Measurements from ENCODE around the gene GUCY1A2.

DNA sequence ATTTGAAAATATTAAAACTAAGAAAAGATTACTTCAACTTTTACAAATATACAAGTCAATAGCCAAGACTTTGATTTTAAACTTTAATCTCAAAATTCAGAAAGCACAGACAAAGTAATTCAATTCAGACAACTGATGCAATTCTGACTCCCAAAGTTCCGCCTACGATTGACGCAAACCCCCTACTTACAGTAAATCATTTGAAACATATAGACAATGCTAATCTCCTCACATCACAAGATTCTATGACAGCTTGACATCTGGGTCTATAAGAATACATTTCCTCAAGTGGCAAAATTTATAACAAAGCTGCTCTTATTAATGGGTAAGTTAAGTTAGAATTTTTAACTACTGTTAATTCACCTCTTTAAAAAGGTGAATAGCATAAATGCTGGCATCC, 75.2 kb downstream of the GUCY1A2 start:
- TF ChIP-seq, protein P1, sequence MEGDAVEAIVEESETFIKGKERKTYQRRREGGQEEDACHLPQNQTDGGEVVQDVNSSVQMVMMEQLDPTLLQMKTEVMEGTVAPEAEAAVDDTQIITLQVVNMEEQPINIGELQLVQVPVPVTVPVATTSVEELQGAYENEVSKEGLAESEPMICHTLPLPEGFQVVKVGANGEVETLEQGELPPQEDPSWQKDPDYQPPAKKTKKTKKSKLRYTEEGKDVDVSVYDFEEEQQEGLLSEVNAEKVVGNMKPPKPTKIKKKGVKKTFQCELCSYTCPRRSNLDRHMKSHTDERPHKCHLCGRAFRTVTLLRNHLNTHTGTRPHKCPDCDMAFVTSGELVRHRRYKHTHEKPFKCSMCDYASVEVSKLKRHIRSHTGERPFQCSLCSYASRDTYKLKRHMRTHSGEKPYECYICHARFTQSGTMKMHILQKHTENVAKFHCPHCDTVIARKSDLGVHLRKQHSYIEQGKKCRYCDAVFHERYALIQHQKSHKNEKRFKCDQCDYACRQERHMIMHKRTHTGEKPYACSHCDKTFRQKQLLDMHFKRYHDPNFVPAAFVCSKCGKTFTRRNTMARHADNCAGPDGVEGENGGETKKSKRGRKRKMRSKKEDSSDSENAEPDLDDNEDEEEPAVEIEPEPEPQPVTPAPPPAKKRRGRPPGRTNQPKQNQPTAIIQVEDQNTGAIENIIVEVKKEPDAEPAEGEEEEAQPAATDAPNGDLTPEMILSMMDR (IDR thresholded peaks at IDR 0.05), result no peak
- no peak for TF ChIP-seq POLR2A (IDR thresholded peaks at IDR 0.05)

All from uterus (tissue), 2 donors.